Calu3 (cell line): ENCODE measurements around the gene ALAD. TPM values are rescaled to one million over a fixed set of nuclear protein-coding genes. Genes with fewer than 3 reads are reported as not detected.
"Not testable (repeated sequence)": the region's sequence is repeated elsewhere in the genome, so short reads cannot be mapped to it uniquely, and the experiment has no call there.

Experiments used
- BruUV-seq: library from RNA; stranded (reverse); fragments of 400-500 nt; replicated peaks from 2 replicates; lab custom pipeline; 2021; lab: Mats Ljungman, UMichigan
- CTCF ChIA-PET: fragments of 300-600 bp; sonication (Branson Sonifier 250); formaldehyde crosslinking; loops from one replicate; lab custom pipeline; 2022; ENCODE audit warnings: antibody characterized with exemption; lab: Charles Lee
- DNase-seq: peaks from one replicate; pipeline ENCODE4 v3.0.0; 2022
- H3K27ac Mint-ChIP-seq: one replicate; pipeline ENCODE4 v1.8.0; 2022; ENCODE audit warnings: mixed read lengths; ENCODE audit not compliant: unreplicated experiment
- H3K27me3 Mint-ChIP-seq: one replicate; pipeline ENCODE4 v1.8.0; 2022; ENCODE audit warnings: mixed read lengths; ENCODE audit not compliant: unreplicated experiment
- H3K36me3 Mint-ChIP-seq: one replicate; pipeline ENCODE4 v1.8.0; 2022; ENCODE audit warnings: mild to moderate bottlenecking, moderate library complexity, mixed read lengths; ENCODE audit not compliant: insufficient read depth, unreplicated experiment
- H3K4me1 Mint-ChIP-seq: one replicate; pipeline ENCODE4 v1.8.0; 2022; ENCODE audit warnings: mild to moderate bottlenecking, low read depth, mixed read lengths; ENCODE audit not compliant: unreplicated experiment
- H3K4me3 Mint-ChIP-seq: one replicate; pipeline ENCODE4 v1.8.0; 2022; ENCODE audit warnings: mild to moderate bottlenecking, low read depth, moderate library complexity, mixed read lengths; ENCODE audit not compliant: unreplicated experiment
- H3K9me3 Mint-ChIP-seq: one replicate; pipeline ENCODE4 v1.8.0; 2022; ENCODE audit warnings: low read depth, mixed read lengths; ENCODE audit not compliant: unreplicated experiment
- intact Hi-C: fragments of 100-400 bp; cut with micrococcal nuclease; formaldehyde crosslinking; loops from one replicate; pipeline ENCODE4 v1.10.0; 2022; ENCODE audit not compliant: unreplicated experiment
- total RNA-seq: library from RNA; stranded (reverse); gene quantifications from 2 replicates; pipeline ENCODE4 v1.2.3, GENCODE V29; 2022
- TF ChIP-seq, protein P1 (sequence below): fragments of 200-600 bp; IDR thresholded peaks from one replicate; pipeline ENCODE4 v1.8.0; 2022; ENCODE audit warnings: antibody characterized with exemption; ENCODE audit not compliant: unreplicated experiment

The ALAD gene
- total RNA-seq, 1 experiment from 2014 or later, result 20.6 TPM

DNA sequence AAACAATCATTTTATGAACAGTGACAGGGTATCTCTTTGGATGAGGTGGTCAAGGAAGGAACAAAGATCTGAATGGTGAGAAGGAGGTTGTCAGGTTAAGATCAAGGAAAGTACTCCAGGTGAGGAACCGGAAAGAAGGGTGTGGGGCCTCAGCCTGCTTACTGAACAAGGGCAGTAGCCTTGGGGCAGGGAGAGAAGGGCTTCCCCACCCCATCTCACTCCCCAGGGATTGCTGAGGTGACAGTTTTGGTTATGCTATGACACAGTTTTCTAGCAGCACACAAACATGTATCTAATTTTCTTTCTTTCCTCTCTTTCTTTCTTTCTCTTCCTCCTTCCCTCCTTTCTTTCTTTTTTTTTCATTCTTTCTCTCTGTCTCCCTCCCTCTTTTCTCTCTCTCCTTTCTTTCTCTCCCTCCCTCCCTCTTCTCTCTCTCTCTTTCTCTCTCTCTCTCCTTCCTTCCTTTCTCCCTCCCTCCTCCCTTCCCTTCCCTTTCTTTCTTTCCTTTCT is 20.2 kb downstream of the ALAD start:
- intact Hi-C loops, result no loop called here
- Mint-ChIP-seq H3K4me3 (peak overlapping the region; percentile 36), H3K27ac (peak overlapping the region; percentile 82), H3K4me1 (peaks cover 41% of the 10 kb centered on the region), H3K36me3 (peaks cover 24% of the 10 kb centered on the region), H3K27me3 (no peaks in the 10 kb centered on the region), H3K9me3 (no peaks in the 10 kb centered on the region)
- DNase-seq, result no peak
- CTCF ChIA-PET, result no interaction called here
- TF ChIP-seq, protein P1, sequence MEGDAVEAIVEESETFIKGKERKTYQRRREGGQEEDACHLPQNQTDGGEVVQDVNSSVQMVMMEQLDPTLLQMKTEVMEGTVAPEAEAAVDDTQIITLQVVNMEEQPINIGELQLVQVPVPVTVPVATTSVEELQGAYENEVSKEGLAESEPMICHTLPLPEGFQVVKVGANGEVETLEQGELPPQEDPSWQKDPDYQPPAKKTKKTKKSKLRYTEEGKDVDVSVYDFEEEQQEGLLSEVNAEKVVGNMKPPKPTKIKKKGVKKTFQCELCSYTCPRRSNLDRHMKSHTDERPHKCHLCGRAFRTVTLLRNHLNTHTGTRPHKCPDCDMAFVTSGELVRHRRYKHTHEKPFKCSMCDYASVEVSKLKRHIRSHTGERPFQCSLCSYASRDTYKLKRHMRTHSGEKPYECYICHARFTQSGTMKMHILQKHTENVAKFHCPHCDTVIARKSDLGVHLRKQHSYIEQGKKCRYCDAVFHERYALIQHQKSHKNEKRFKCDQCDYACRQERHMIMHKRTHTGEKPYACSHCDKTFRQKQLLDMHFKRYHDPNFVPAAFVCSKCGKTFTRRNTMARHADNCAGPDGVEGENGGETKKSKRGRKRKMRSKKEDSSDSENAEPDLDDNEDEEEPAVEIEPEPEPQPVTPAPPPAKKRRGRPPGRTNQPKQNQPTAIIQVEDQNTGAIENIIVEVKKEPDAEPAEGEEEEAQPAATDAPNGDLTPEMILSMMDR, result no peak
- no TSS peak for BruUV-seq

DNA sequence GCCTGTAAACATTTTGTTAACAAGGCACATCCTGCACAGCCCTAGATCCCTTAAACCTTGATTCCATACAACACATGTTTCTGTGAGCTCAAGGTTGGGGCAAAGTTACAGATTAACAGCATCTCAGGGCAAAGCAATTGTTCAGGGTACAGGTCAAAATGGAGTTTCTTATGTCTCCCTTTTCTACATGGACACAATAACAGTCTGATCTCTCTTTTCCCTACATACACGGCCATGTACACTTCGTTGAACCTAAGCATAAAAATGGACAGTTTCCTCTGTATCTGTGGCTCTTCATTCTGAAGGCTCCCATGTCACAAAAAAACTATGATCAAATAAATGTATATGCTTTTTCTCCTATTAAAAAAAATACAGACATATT is 21.3 kb downstream of the ALAD start:
- H3K9me3 Mint-ChIP-seq, H3K27me3 Mint-ChIP-seq, intact Hi-C loops, H3K4me3 Mint-ChIP-seq, CTCF ChIA-PET, DNase-seq, BruUV-seq, H3K27ac Mint-ChIP-seq: not testable (repeated sequence)
- peaks cover 30% of the 10 kb centered on the region for H3K36me3 Mint-ChIP-seq
- H3K4me1 Mint-ChIP-seq, result peaks cover 41% of the 10 kb centered on the region

DNA sequence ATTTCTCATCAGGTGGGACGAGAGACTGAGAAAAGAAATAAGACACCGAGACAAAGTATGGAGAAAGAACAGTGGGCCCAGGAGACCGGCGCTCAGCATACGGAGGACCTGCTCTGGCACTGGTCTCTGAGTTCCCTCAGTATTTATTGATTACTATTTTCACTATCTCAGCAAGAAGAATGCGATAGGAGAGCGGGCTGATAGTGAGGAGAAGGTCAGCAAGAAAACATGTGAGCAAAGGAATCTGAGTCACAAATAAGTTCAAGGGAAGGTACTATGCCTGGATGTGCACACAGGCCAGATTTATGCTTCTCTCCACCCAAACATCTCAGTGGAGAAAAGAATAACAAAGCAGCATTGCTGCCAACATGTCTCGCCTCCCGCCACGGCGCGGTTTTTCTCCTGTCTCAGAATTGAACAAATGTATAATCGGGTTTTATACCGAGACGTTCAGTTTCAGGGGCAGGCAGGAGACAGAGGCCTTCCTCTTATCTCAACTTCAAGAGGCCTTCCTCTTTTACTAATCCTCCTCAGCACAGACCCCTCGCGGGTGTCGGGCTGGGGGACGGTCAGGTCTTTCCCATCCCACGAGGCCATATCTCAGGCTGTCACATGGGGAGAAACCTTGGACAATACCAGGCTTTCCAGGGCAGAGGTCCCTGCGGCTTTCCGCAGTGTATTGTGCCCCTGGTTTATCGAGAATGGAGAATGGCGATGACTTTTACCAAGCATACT is 21.8 kb downstream of the ALAD start:
- CTCF ChIA-PET, H3K9me3 Mint-ChIP-seq, H3K27me3 Mint-ChIP-seq, BruUV-seq, DNase-seq, intact Hi-C loops: not testable (repeated sequence)
- Mint-ChIP-seq H3K27ac (peak overlapping the region; percentile 87), H3K4me3 (peak overlapping the region; percentile 53), H3K36me3 (peaks cover 30% of the 10 kb centered on the region), H3K4me1 (peaks cover 41% of the 10 kb centered on the region)

DNA sequence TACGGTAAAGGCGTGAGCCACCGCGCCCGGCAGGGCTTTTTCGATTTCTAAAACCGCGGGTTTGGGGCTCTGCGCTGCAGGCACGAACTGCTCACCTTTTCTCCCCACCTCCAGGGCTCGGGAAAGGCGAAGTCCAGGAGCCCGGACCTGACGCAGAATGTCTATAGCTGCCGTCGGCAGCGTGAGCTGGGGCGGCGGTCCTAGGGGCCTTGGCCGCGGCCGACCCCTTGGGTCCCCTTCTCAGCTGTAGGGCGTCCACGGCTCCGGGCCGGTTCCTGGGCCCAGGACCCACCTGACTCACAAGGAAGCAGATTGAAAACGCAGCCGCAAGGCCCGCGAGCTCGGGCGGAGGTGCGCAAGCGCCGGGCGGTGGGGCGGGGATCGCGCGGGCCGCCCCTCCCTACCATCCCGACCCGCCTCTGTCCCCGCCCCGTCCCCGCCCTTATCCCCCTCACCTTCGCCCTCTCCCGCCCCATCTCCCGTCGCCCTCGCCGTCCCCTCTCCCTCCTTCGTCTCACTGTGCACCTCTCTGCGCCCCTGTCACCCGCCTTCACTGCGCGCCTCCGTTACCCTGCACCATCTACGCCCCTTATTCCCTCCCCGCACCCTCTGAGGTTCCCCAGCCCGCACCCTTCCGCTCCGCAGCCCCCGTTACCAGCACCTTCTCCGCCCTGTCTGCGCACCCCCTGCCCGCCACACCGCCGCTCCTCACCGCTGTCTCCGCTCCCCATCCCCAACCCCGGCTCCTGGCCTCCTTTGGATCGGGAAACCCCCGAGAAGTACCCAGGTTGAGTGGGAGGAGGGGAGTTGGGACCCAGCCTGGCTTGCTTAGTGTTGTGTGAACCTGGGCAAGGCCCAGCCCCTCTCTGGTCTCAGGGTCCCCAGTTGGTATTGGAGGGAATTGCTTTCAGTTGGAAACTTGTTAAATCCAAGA is 24.2 kb downstream of the ALAD start, which contains the start of gene HDHD3:
Gene HDHD3 (minus strand): TSS at position 353 of the 934 bp plus-strand sequence. CDS start 2,632 bp downstream, outside the sequence.
- peaks cover 24% of the 10 kb centered on the region for H3K4me1 Mint-ChIP-seq
- H3K4me3 Mint-ChIP-seq, result peak within 1 kb of the TSS; percentile 79
- DNase-seq, result peak; percentile 84
- peak within 1 kb of the TSS; percentile 82 for H3K27ac Mint-ChIP-seq
- no peaks in the 10 kb centered on the region for H3K9me3 Mint-ChIP-seq
- TF ChIP-seq, protein P1, result no peak
- BruUV-seq, result no TSS peak
- intact Hi-C loops, result no loop called here
- CTCF ChIA-PET, result interaction anchor here (0.8 to 1.3 kb wide), 2 partner anchors 24 to 1432 kb away, joined by 5 read pairs; partner anchors contain the start of gene ALAD
- peaks cover 39% of the 10 kb centered on the region for H3K36me3 Mint-ChIP-seq
- H3K27me3 Mint-ChIP-seq, result no peaks in the 10 kb centered on the region
